ENCODE results near the gene KLHL28. TPM values are rescaled to one million over a fixed set of nuclear protein-coding genes. Genes with fewer than 3 reads are reported as not detected.

Gene KLHL28
- total RNA-seq, 6 experiments from 2014 or later: 3.4 to 7.8 (median 6.1) TPM

DNA sequence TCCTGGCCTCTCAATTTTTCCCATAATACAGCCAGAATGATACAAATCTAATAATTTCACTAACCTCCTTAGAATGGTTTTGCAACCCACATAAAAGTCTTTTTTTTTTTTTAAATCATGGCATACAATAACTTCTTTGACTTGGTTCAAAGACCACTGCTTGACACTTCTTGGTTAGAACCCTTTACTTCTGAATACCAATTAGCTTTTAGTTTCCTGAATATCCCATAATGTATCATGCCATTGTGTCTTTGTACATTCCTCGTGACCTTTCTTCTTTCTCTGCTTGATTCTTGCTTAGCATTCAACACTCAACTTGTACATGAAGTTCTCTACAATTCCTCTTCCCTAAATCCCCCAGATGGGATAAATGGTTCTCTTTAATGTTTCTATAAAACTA, 19.3 kb downstream of the KLHL28 start:
- 93% methylated on average over 1 of the region's 1 CpG for WGBS (ENCODE audit: insufficient coverage, low coverage, low lambda C conversion rate, missing lambda C conversion rate)
- no peaks in the 10 kb centered on the region for H3K9me3 ChIP-seq

GRCh38 chr14:44941591-44941990, 20.2 kb downstream of the KLHL28 start:
- intact Hi-C loops (cut with DNase I): no loop called here
- no peak for ATAC-seq
- no peak for DNase-seq
- WGBS (ENCODE audit: insufficient coverage, low coverage, low lambda C conversion rate, missing lambda C conversion rate): 79% methylated on average over 1 of the region's 2 CpGs
- no peak overlapping the region for H3K27ac ChIP-seq
- TF ChIP-seq CTCF (IDR thresholded peaks at IDR 0.05) (no peak), POLR2A (IDR thresholded peaks at IDR 0.05) (no peak)
- no peaks in the 10 kb centered on the region for H3K9me3 ChIP-seq
- peaks cover 0 to 19% (median 3%) of the 10 kb centered on the region in 4 donors for H3K36me3 ChIP-seq
- no peaks in the 10 kb centered on the region for H3K4me1 ChIP-seq
- no peaks in the 10 kb centered on the region for H3K27me3 ChIP-seq
- H3K4me3 ChIP-seq: no peak overlapping the region

More for the DNA sequence above, 19.3 kb downstream of the KLHL28 start:
- no peaks in the 10 kb centered on the region for H3K4me1 ChIP-seq
- H3K27ac ChIP-seq: no peak overlapping the region
- TF ChIP-seq CTCF (IDR thresholded peaks at IDR 0.05) (no peak), POLR2A (IDR thresholded peaks at IDR 0.05) (no peak)
- DNase-seq (no peak), ATAC-seq (no peak)
- no peaks in the 10 kb centered on the region for H3K27me3 ChIP-seq
- peaks cover 0 to 19% (median 3%) of the 10 kb centered on the region in 4 donors for H3K36me3 ChIP-seq
- intact Hi-C loops (cut with DNase I): no loop called here
- no peak overlapping the region for H3K4me3 ChIP-seq

- Histone ChIP-seq H3K9me3 (no peaks in the 10 kb centered on the region), H3K27me3 (no peaks in the 10 kb centered on the region), H3K36me3 (peaks cover 0 to 19% (median 3%) of the 10 kb centered on the region in 4 donors), H3K4me3 (no peak overlapping the region), H3K27ac (no peak overlapping the region), H3K4me1 (no peaks in the 10 kb centered on the region)
- TF ChIP-seq POLR2A (IDR thresholded peaks at IDR 0.05): no peak
- no peak for TF ChIP-seq CTCF (IDR thresholded peaks at IDR 0.05)
- 100% methylated on average over 6 of the region's 6 CpGs for WGBS (ENCODE audit: insufficient coverage, low coverage, low lambda C conversion rate, missing lambda C conversion rate)
- no peak for ATAC-seq
- intact Hi-C loops (cut with DNase I): no loop called here
- no peak for DNase-seq
These were observed 20.8 kb downstream of the KLHL28 start for GRCh38 chr14:44940944-44941343.

DNA sequence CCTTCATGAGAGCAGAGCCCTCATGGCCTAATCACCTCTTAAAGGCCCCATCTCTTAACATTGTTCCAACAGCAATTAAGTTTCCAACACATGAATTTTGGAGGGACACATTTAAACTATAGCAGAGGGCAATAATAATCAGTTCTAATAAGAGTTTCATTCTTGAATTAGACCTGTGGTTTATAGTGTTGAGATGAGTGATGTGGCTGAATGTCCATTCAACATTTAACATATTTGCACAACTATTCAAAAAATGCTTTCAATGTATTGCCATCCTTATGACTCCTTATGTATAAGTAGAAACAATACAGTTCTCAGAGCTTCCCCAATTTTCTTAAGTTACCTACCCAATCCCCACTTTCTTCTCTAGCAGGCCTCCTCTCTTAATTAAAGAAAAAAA, 21.5 kb downstream of the KLHL28 start:
- H3K27me3 ChIP-seq: no peaks in the 10 kb centered on the region
- H3K4me1 ChIP-seq: no peaks in the 10 kb centered on the region
- intact Hi-C loops (cut with DNase I): no loop called here

More for the DNA sequence above, 21.5 kb downstream of the KLHL28 start:
- ATAC-seq (no peak), DNase-seq (no peak)
- Histone ChIP-seq H3K36me3 (peaks cover 0 to 14% (median 3%) of the 10 kb centered on the region in 4 donors), H3K4me3 (no peak overlapping the region), H3K27ac (no peak overlapping the region), H3K9me3 (no peaks in the 10 kb centered on the region)
- no peak for TF ChIP-seq CTCF (IDR thresholded peaks at IDR 0.05)
- no peak for TF ChIP-seq POLR2A (IDR thresholded peaks at IDR 0.05)

All from right lobe of liver (tissue), 6 donors.